Hepatocyte (in vitro differentiated cells): ENCODE measurements around the gene CPT1A. TPM values are rescaled to one million over a fixed set of nuclear protein-coding genes. Genes with fewer than 3 reads are reported as not detected.
A peak's percentile ranks its signal among the peaks of the same experiment; 100 is the strongest.
"Not testable (repeated sequence)": the region's sequence is repeated elsewhere in the genome, so short reads cannot be mapped to it uniquely, and the experiment has no call there.

ENCODE experiments used
- DNase-seq: peaks from one replicate; pipeline ENCODE4 v3.0.0-alpha.2; 2016; ENCODE audit warnings: low spot score
- H2AFZ ChIP-seq: fragments of 200-600 bp; sonication (generic); 2 replicates; pipeline ENCODE4 v1.6.0; 2016; ENCODE audit warnings: antibody characterized with exemption, mild to moderate bottlenecking
- H3K27ac ChIP-seq: fragments of 200-600 bp; sonication (generic); 2 replicates; pipeline ENCODE4 v1.5.1; 2016; ENCODE audit warnings: mild to moderate bottlenecking
- H3K27me3 ChIP-seq: fragments of 200-600 bp; sonication (generic); 2 replicates; pipeline ENCODE4 v1.6.1; 2016
- H3K36me3 ChIP-seq: fragments of 200-600 bp; sonication (generic); replicated peaks from 2 replicates; pipeline ENCODE4 v1.5.1; 2016; ENCODE audit warnings: low read depth; ENCODE audit not compliant: insufficient read depth
- H3K4me1 ChIP-seq: fragments of 200-600 bp; sonication (generic); 2 replicates; pipeline ENCODE4 v1.5.1; 2016; ENCODE audit warnings: mild to moderate bottlenecking, moderate library complexity; ENCODE audit not compliant: insufficient read depth
- H3K4me2 ChIP-seq: fragments of 200-600 bp; sonication (generic); 2 replicates; pipeline ENCODE4 v1.6.0; 2016
- H3K4me3 ChIP-seq: fragments of 200-600 bp; sonication (generic); 2 replicates; pipeline ENCODE4 v1.5.1; 2016; ENCODE audit warnings: mild to moderate bottlenecking
- H3K79me2 ChIP-seq: fragments of 200-600 bp; sonication (generic); 2 replicates; pipeline ENCODE4 v1.6.0; 2017; ENCODE audit warnings: mild to moderate bottlenecking
- H3K9me2 ChIP-seq: fragments of 200-600 bp; sonication (generic); replicated peaks from 2 replicates; pipeline ENCODE4 v1.6.0; 2017; ENCODE audit warnings: mild to moderate bottlenecking; ENCODE audit not compliant: insufficient read depth
- H3K9me3 ChIP-seq: fragments of 200-600 bp; sonication (generic); 2 replicates; pipeline ENCODE4 v1.5.1; 2016; ENCODE audit warnings: low read depth, mild to moderate bottlenecking
- H4K20me1 ChIP-seq: fragments of 200-600 bp; sonication (generic); 2 replicates; pipeline ENCODE4 v1.6.0; 2016; ENCODE audit warnings: mild to moderate bottlenecking; ENCODE audit not compliant: insufficient read depth, poor library complexity, severe bottlenecking
- CTCF ChIP-seq: fragments of 200-600 bp; sonication (generic); IDR thresholded peaks from 2 replicates; pipeline ENCODE4 v1.5.1; 2016; ENCODE audit warnings: antibody characterized with exemption, mild to moderate bottlenecking; ENCODE audit not compliant: poor library complexity
- EZH2 ChIP-seq: fragments of 200-600 bp; sonication (generic); IDR thresholded peaks from 2 replicates; pipeline ENCODE4 v1.6.1; 2016; ENCODE audit warnings: antibody characterized with exemption, mild to moderate bottlenecking, borderline replicate concordance
- EZH2phosphoT487 ChIP-seq: fragments of 200-600 bp; sonication (generic); IDR thresholded peaks from one replicate; pipeline ENCODE4 v1.6.1; 2018; ENCODE audit warnings: antibody characterized with exemption, mild to moderate bottlenecking, low read depth, moderate library complexity; ENCODE audit not compliant: unreplicated experiment, severe bottlenecking
- WGBS: methylation state at CpG from one replicate; pipeline ENCODE4 v1.1.6; 2016; ENCODE audit warnings: low lambda C conversion rate; ENCODE audit errors: missing lambda C conversion rate; 5-methylcytosine and 5-hydroxymethylcytosine counted together
- polyA plus RNA-seq: library from polyadenylated mRNA; unstranded; fragments of >200 nt; fragmentation: Nextera tagmentation; extraction: Ambion mirVana; gene quantifications from 2 replicates; pipeline ENCODE4 v1.2.1, GENCODE V29; 2016
- total RNA-seq: library from RNA; depleted of rRNA; stranded (reverse); fragments of >200 nt; gene quantifications from 2 replicates; pipeline ENCODE4 v1.2.3, GENCODE V29; 2014

Gene CPT1A
- total and polyA plus RNA-seq, 2 experiments from 2014 or later: 8.3 to 24.8 TPM

GRCh38 chr11:68862421-68862820 lies 20.7 kb upstream of the CPT1A start:
- TF ChIP-seq CTCF: no peak
- no peak for TF ChIP-seq EZH2
- no peak for TF ChIP-seq EZH2phosphoT487
- Histone ChIP-seq H3K27ac (no peak overlapping the region), H4K20me1 (no peaks in the 10 kb centered on the region), H3K79me2 (no peaks in the 10 kb centered on the region), H3K4me3 (no peak overlapping the region), H3K9me2 (no peaks in the 10 kb centered on the region), H2AFZ (no peak overlapping the region), H3K36me3 (no peaks in the 10 kb centered on the region), H3K4me1 (no peaks in the 10 kb centered on the region), H3K4me2 (no peak overlapping the region), H3K27me3 (no peaks in the 10 kb centered on the region), H3K9me3 (no peaks in the 10 kb centered on the region)
- WGBS: 75% methylated on average over 6 of the region's 6 CpGs
- DNase-seq: no peak

GRCh38 chr11:68859123-68859522 lies 17.4 kb upstream of the CPT1A start:
- TF ChIP-seq EZH2: no peak
- no peak for TF ChIP-seq EZH2phosphoT487
- TF ChIP-seq CTCF: no peak
- H2AFZ ChIP-seq: no peak overlapping the region
- no peak for DNase-seq
- H3K4me3 ChIP-seq: no peak overlapping the region
- H3K27me3 ChIP-seq: peaks cover 6% of the 10 kb centered on the region
- no peaks in the 10 kb centered on the region for H3K9me2 ChIP-seq
- no peaks in the 10 kb centered on the region for H3K36me3 ChIP-seq
- no peaks in the 10 kb centered on the region for H3K79me2 ChIP-seq
- no peak overlapping the region for H3K27ac ChIP-seq
- no peaks in the 10 kb centered on the region for H4K20me1 ChIP-seq
- 86% methylated on average over 8 of the region's 8 CpGs for WGBS
- no peak overlapping the region for H3K4me2 ChIP-seq
- H3K4me1 ChIP-seq: peaks cover 14% of the 10 kb centered on the region
- no peaks in the 10 kb centered on the region for H3K9me3 ChIP-seq

- H3K27ac ChIP-seq: peak overlapping the region; percentile 51
- H3K36me3 ChIP-seq: no peaks in the 10 kb centered on the region
- H3K9me3 ChIP-seq: no peaks in the 10 kb centered on the region
- TF ChIP-seq EZH2phosphoT487: no peak
- TF ChIP-seq EZH2: no peak
- TF ChIP-seq CTCF: no peak
- 75% methylated on average over 8 of the region's 8 CpGs for WGBS
- no peaks in the 10 kb centered on the region for H4K20me1 ChIP-seq
- H2AFZ ChIP-seq: no peak overlapping the region
- peaks cover 14% of the 10 kb centered on the region for H3K4me1 ChIP-seq
- peaks cover 12% of the 10 kb centered on the region for H3K27me3 ChIP-seq
- H3K4me3 ChIP-seq: no peak overlapping the region
- H3K4me2 ChIP-seq: no peak overlapping the region
- DNase-seq: no peak
- H3K9me2 ChIP-seq: no peaks in the 10 kb centered on the region
- H3K79me2 ChIP-seq: no peaks in the 10 kb centered on the region
Measured at GRCh38 chr11:68857037-68857586, 15.4 kb upstream of the CPT1A start.

- not testable (repeated sequence) for H3K4me3 ChIP-seq, H3K36me3 ChIP-seq, H3K9me2 ChIP-seq, DNase-seq, H3K9me3 ChIP-seq, H3K4me2 ChIP-seq, H3K79me2 ChIP-seq, H2AFZ ChIP-seq, H4K20me1 ChIP-seq
- Histone ChIP-seq H3K4me1 (peaks cover 14% of the 10 kb centered on the region), H3K27ac (peak overlapping the region; percentile 51), H3K27me3 (peaks cover 12% of the 10 kb centered on the region)
- WGBS: 88% methylated on average over 21 of the region's 21 CpGs
Measured at GRCh38 chr11:68856425-68857030, 14.8 kb upstream of the CPT1A start.
